DOHH2 (cell line): Measurements from ENCODE around the gene TANC1.

Experiments used
- CTCF ChIP-seq: fragments of 200-600 bp; sonication (generic); IDR thresholded peaks from one replicate; pipeline ENCODE4 v1.5.1; 2014; ENCODE audit warnings: antibody characterized with exemption, mild to moderate bottlenecking, low read depth, low read length; ENCODE audit not compliant: poor library complexity, severe bottlenecking
- EZH2phosphoT487 ChIP-seq: fragments of 200-600 bp; sonication (generic); IDR thresholded peaks from 2 replicates; pipeline ENCODE4 v1.6.1; 2017; ENCODE audit warnings: borderline replicate concordance, mild to moderate bottlenecking, antibody characterized with exemption, low read length, moderate library complexity, mixed read lengths

- TF ChIP-seq EZH2phosphoT487 (no peak), CTCF (no peak)
Measured at GRCh38 chr2:159103411-159103810, 135.0 kb downstream of the TANC1 start.
